ENCODE results near the gene AKAP8. TPM values are rescaled to one million over a fixed set of nuclear protein-coding genes. Genes with fewer than 3 reads are reported as not detected.

Gene AKAP8
- total and polyA plus RNA-seq, 2 of the 4 experiments (the other 2 are of a cell fraction), result 12.2 to 13.4 TPM

GRCh38 chr19:15425321-15425950 lies 45.8 kb upstream of the AKAP8 start:
- no peak for ATAC-seq (ENCODE audit: low read depth)
- no peak overlapping the region for H3K4me3 ChIP-seq (ENCODE audit: insufficient read depth, low read depth, low read length)
- dilution Hi-C loops (cut with HindIII; ENCODE audit: low sequenced_read_pairs, unreplicated experiment) (no loop called here), in situ Hi-C loops (cut with MboI; ENCODE audit: low sequenced_read_pairs) (loop anchor here (25.0 kb wide), 1 partner anchor 863 kb away; the partner anchor contains the start of gene NDUFB7), intact Hi-C loops (cut with micrococcal nuclease) (no loop called here)
- 0 out of 2 replicates have a peak, but pooled peaks cover 3% of the 10 kb centered on the region for H3K9me1 ChIP-seq (ENCODE audit: insufficient read depth, low read length)
- ChIA-PET CTCF (no interaction called here), POLR2A (ENCODE audit: unreplicated experiment) (no interaction called here)
- H3K9me3 ChIP-seq (ENCODE audit: control insufficient read depth, insufficient read depth, low read length), result peaks cover 5% of the 10 kb centered on the region; the same call in 1 of the 2 replicates
- no peak overlapping the region for H2AK5ac ChIP-seq (ENCODE audit: low read depth, low read length)
- H2AFZ ChIP-seq (replicated peaks; ENCODE audit: low read length, poor library complexity), result no peak overlapping the region
- peaks cover 49% of the 10 kb centered on the region for H4K20me1 ChIP-seq (ENCODE audit: insufficient read depth, low read length)
- 96% methylated on average over 12 of the region's 36 CpGs; no CpG with 5 or more reads in 1 of the 2 experiments for WGBS, 2 experiments (ENCODE audit: extremely low coverage in 2 of 2, insufficient read length in 1 of 2)
- no peaks in the 10 kb centered on the region for H3K27me3 ChIP-seq (ENCODE audit: control insufficient read depth, insufficient read depth, low read length)
- no peak overlapping the region for H4K8ac ChIP-seq (ENCODE audit: low read depth in 2 of 2, low read length in 2 of 2)
- no peak for DNase-seq
- H4K5ac ChIP-seq (ENCODE audit: low read depth, low read length), result no peak overlapping the region
- H2BK20ac ChIP-seq (ENCODE audit: low read depth, low read length), result no peak overlapping the region
- no peak overlapping the region for H3K56ac ChIP-seq (ENCODE audit: extremely low read depth, insufficient read depth, low read length)
- H3K23ac ChIP-seq (ENCODE audit: low read depth, low read length), result no peak overlapping the region
- H3K36me3 ChIP-seq (ENCODE audit: control insufficient read depth, insufficient read depth, low read length), result peaks cover 64% of the 10 kb centered on the region
- peaks cover 8 to 50% of the 10 kb centered on the region in 2 experiments for H3K79me1 ChIP-seq (ENCODE audit: low read depth in 1 of 2, low read length in 2 of 2)
- H2BK120ac ChIP-seq (ENCODE audit: low read depth, low read length), result no peak overlapping the region
- H2BK5ac ChIP-seq (ENCODE audit: low read depth, low read length, poor library complexity, severe bottlenecking), result no peak overlapping the region
- H3K27ac ChIP-seq (ENCODE audit: insufficient read depth, low read length), result no peak overlapping the region
- H3K4ac ChIP-seq (ENCODE audit: low read depth, low read length), result no peak overlapping the region
- no TSS peak for BruUV-seq (replicated peaks)
- H3K4me2 ChIP-seq (ENCODE audit: low read depth, low read length), result no peak overlapping the region
- H2AK9ac ChIP-seq (replicated peaks; ENCODE audit: low read depth, low read length, poor library complexity), result no peak overlapping the region
- TF ChIP-seq CTCF (conservative IDR thresholded peaks at IDR 0.05; ENCODE audit: low read depth, low read length) (no peak), CHD1 (IDR thresholded peaks at IDR 0.05; ENCODE audit: low read depth, low read length) (no peak), FOS (IDR thresholded peaks at IDR 0.05; ENCODE audit: low read depth, low read length) (no peak), POLR2A (IDR thresholded peaks at IDR 0.05; ENCODE audit: low read depth, low read length) (no peak), MAFK (IDR thresholded peaks at IDR 0.05; ENCODE audit: low read depth, low read length) (no peak), ELK1 (IDR thresholded peaks at IDR 0.05; ENCODE audit: borderline replicate concordance, low read depth, low read length) (no peak), USF2 (IDR thresholded peaks at IDR 0.05; ENCODE audit: low read depth, low read length) (no peak), MAZ (IDR thresholded peaks at IDR 0.05; ENCODE audit: borderline replicate concordance, low read depth, low read length) (no peak), BHLHE40 (IDR thresholded peaks at IDR 0.05; ENCODE audit: low read depth, low read length) (no peak), SMC3 (IDR thresholded peaks at IDR 0.05; ENCODE audit: low read depth, low read length) (no peak), RFX5 (IDR thresholded peaks at IDR 0.05; ENCODE audit: low read depth, low read length) (no peak), RAD21 (IDR thresholded peaks at IDR 0.05; ENCODE audit: low read length) (no peak), NFE2L2 (IDR thresholded peaks at IDR 0.05; ENCODE audit: low read depth, low read length) (no peak), RCOR1 (IDR thresholded peaks at IDR 0.05; ENCODE audit: insufficient replicate concordance, low read length) (no peak), CEBPB (IDR thresholded peaks at IDR 0.05; ENCODE audit: low read depth, low read length) (no peak), MXI1 (IDR thresholded peaks at IDR 0.05; ENCODE audit: borderline replicate concordance, low read depth, low read length) (no peak)
- H3K18ac ChIP-seq (ENCODE audit: low read depth, low read length), result no peak overlapping the region
- no peak overlapping the region for H3K9ac ChIP-seq (ENCODE audit: low read depth, low read length)
- peaks cover 10% of the 10 kb centered on the region for H3K4me1 ChIP-seq (ENCODE audit: control insufficient read depth, insufficient read depth, low read length)
- no peak overlapping the region for H2BK15ac ChIP-seq (ENCODE audit: low read depth, low read length)
- H4K91ac ChIP-seq (ENCODE audit: insufficient read depth, low read depth, low read length), result no peak overlapping the region
- H3K14ac ChIP-seq (replicated peaks; ENCODE audit: low read depth, low read length), result no peak overlapping the region

All from IMR-90 (cell line).